NCI-H1092 (cell line): ENCODE data around the gene AQP2.

Source experiments
- DNase-seq: peaks from one replicate; lab custom pipeline; 2025; lab: John Stamatoyannopoulos, UW

AQP2 gene

DNA sequence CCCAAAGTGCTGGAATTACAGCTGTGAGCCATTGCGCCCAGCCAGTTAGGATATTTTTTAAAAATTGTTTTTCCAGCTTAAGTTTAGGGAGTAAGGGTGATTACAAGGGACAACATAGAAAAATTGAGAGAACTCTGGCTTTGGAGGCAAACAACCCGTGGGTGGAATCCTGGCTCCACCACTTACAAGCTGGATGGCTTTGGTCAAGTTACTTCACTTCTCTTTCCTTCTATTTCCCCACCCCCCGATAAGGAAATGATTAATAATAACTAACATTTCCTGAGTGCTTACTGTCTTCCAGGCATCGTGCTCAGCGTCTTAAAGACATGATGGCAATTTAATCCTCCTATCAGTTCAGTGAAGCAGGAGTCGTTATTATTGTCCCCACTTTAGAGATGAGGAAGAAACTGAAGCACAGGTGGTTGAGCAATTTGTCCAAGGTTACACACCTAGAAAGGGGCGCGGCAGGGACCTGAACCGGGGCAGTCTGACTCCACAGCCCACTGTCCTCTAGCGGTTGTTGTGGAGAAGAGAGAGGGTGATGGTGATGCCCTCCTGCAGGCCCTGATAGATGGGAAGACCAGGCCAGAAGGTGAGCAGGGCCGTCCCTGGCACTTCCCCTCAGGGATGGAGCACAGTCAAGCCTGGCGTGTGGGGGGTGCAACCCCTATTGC, 30.2 kb upstream of the AQP2 start:
- DNase-seq, result no peak

DNA sequence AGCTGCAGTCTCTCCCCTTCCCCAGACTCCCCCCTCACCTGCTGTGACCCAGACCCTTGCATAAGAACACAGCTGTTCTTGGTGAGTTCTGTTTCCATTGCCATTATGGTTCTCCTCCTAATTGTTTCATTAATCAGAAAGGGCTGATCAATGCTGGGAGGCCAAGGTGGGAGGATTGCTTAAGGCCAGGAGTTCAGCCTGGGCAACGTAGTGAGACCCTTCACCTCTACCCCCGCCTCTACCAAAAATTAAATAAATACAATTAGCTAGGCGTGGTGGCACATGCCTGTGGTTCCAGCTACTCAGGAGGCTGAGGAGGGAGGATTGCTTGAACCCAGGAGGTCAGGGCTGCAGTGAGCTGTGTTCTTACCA, 29.6 kb upstream of the AQP2 start:
- no peak for DNase-seq

DNA sequence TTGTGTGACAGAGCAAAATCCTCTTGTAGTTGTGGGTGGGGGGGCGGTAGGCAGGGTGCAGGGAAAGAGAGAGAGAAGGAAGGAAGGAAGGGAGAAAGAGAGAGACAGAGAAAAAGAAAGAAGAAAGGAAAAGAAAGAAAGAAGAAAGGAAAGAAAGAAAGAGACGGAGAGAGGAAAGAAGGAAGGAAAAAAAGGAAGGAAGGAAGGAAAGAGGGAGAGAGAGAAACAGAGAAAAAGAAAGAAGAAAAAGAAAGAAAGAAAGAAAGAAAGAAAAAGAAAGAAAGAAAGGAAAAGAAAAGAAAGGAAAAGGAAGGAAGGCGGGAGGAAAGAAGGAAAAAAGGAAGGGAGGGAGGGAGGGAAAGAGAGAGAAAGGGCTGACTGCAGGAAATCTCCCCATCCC, 29.2 kb upstream of the AQP2 start:
- DNase-seq, result no peak

DNA sequence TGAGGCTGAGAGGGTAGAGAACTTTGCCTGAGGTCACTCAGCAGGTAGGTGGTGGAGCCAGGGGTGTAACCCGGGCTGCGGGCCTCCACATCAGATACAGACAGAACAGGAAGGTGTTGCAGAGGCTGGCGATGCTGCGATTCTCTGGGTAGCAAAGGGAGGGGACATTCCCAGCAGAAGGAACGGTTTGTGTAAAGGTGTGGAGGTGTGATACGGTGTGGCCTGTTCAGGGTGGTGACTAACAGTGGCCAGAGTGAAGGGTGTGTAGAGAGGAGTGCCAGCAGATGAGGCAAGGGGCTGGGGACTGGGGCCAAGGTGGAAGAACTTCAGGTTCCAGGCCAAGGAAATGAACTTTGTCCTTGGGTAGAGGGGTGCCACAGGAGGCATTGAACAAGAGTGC, 28.6 kb upstream of the AQP2 start:
- no peak for DNase-seq

DNA sequence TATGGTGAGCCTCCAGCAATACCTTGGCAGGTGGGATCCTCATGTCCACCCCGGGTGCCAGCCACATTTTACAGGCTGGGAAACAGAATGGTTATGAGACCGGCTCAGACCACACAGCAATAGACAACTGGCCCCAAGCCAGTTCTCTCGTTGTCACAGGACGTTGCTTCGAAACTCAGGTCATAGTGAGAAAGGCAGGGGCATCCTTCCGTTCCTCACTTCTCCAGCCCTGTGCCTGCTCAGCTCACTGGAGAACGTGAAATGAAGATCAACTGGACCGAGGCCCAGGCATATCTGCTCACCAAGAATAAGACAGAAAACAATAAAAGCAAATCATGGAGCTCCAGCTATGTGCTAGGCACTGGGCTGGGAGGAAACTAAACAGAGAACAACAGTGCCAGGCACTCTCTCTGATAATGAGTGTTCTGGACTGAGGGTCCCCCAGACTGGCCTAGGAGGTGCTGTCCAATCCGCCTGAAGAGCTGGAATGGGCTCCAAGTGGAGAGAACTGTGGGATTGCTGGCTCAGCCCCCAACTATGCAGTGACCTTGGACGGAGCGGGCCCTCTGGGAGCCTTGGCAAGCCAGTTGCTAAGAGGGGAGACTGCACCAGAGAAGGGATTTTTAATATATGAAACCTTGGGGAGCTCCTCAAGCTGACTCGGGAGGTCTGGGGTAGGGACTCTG, 28.0 kb upstream of the AQP2 start:
- DNase-seq, result no peak

DNA sequence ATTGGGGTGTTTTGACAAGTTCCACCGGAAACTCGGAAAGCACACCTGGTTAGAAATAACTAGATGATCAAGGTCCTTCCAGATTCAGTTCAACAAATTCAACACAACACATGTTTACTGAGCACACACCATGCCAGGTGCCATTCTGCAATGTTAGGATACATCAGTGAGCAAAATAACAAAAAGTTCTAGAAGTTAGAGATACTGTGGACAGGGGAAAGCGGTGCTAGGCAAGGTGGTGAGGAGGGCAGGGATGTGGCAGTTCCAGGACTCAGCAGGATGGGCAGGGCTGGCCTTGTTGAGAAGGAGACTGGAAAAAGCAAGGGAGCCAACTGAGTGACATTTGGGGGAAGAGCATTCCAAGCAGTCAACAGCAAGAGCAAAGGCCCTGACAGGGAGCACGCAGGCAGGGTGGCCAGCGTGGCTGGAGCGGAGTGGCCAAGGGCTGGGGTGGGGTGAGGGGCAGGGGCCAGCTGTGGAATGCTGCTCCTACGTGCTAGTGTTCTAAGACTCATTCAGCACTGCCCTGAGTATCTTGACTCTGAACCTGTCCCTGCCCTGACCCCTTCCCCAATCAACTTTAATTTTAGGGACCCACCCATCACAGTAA, 27.4 kb upstream of the AQP2 start:
- DNase-seq, result no peak

DNA sequence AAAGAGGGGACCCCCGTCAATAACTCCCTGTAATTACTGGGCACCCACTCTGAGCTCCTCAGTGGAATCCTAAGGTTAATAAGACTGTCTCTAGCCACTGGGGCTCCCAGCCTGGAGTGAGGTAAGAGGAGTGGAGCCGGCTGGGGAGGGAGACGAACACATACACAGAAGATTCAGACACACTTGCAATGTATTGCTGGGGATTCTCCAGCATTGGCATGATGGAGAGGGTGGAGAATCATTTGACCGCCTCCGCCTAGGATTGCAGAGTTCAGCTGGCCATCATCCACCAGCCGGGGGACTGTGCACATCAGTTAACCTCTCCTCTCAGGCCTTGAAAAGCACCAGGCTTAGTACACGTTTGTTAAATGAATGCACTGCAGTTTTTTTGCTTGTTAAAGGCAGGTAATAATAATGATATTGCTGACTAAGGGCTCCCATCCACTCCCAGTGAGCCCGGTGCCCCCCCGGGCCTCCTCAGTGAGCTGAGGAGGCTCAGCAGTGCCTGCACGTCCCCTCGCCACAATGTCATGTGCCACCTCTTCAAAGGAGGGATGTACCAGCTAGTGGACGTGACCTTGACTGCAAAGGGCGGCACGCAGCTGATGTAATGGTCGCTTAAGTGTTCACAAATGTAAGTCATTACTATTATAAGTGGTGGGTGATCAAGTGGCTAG, 26.5 kb upstream of the AQP2 start:
- DNase-seq, result no peak

DNA sequence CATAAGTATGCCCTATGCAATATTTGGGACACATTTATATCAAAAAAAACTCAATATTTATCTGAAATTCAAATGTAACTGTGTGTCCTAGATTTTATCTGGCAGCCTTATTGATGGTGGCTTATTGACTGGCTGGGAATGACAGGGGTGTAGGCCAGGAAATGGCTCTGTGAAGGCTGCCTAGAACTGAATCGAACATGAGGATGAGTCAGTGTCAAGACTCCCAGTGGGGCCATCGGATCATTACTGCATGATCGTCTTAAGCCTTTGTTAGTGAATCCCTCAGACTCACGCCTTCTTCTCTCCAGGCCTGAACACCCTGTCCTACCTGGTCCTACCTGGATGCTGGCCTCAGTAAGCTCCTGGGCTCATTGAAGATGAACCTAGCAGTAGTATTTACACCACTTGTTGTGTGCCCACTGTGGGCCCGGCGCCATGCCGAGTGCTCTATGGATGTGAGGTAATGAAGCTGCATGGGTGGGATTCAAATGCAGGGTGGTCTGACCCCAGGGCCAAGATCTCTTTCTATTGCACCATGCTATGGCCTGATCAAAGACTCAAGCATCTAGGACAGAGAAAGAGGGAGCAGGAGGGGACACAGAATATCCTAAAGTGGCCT, 25.8 kb upstream of the AQP2 start:
- no peak for DNase-seq

DNA sequence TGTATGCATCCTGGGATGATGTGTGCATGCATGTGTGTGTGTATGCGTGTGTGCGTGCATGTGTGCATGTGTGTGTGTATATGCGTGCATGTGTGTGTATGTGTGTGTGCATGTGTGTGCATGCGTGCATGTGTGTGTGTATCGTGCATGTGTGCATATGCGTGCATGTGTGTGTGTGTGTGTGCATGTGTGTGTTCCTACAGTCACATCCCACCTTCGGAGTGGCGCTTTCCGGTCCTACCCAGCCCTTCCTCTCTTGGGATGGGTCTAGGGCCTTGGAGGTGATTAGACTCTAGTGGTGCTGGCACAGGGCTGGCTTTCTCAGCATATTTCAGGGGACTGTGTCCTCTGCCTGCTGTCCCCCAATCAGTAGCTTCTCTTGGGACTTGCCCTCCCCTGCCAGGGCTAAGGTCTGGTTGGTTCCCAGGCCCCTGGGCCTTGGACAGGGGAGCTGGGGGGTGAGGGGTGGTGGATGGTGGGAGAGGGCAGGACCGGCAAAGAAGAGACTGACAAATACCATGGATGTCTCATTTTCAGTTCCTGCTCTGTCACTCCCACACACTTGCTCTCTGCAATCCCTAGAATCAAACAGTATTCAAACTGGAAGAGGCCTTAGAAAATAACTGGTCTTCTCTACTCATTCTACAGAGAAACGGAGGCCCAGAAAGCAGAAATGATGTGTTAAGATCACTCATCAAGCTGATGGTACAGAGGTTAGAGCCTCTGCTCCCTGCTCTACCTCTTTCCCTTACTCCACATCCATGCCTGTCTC, 24.9 kb upstream of the AQP2 start:
- no peak for DNase-seq

DNA sequence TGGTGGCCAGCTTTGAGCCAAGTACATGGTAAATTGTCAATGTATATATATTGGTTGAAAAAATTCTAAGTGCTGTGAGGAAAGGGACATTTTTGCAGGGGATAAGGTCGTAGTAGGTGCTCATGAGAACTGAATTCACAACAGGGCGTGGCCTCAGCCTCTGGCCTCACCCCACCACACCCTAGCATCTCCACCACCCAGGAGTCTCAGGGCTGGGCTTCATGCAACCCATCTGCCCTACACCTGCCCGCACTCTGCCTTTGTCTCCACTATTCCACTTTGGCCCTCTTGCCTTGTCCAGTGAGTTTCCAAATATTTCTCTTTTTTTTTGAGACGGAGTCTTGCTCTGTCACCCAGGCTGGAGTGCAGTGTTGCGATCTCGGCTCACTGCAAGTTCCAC, 22.1 kb upstream of the AQP2 start:
- DNase-seq, result no peak

DNA sequence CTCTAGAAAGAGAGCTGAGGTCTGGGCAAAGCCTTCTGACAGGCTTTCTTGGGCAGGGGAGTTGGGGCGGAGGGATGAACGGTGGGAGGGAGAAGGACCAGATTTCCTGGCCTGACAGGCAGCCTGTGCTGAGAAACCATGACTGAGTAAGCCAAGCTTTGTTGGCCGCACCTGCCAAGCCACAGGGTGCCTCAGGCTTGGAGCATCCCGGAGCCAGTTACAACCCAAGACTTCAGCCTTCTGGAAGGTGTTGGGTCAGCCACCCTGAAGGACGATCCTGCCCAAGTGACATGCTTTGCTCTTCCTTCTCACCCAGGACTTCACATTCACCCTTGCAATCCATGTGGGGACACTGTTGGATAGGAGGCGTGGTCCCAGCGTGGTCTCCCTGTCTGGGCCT, 21.0 kb upstream of the AQP2 start:
- no peak for DNase-seq

DNA sequence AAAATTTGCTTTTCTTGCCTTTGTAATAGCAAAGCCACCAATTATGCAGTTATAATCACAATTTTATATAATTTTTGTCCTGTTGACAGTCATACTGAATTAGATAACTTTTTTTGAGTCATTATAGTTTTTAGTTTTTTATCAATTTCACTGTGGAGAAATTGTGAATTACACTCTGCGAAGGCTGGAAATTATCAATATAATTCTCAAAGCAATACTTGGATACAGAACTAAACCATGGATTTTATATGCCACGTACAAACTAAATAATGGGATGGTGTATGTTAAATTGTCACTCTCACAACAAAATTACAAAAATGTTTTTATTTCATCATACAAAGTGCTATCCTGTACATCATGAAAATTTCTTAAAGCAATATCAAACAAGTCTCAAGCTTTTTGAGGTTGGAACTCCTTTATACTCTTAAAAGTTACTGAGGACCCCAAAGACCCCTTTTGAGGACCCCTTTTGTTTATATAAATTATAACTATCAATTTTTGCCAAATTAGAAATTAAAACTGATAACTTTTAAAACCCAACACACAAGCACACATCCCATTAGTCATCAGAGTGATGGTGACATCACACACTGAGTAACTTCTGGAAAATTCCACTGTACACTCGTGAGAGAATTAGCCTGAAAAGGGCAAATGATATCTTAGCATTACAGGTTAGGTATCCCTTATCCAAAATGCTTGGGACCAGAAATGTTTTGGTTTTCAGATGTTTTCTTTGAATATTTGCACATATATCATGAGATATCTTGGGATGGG, 19.8 kb upstream of the AQP2 start:
- DNase-seq, result no peak

DNA sequence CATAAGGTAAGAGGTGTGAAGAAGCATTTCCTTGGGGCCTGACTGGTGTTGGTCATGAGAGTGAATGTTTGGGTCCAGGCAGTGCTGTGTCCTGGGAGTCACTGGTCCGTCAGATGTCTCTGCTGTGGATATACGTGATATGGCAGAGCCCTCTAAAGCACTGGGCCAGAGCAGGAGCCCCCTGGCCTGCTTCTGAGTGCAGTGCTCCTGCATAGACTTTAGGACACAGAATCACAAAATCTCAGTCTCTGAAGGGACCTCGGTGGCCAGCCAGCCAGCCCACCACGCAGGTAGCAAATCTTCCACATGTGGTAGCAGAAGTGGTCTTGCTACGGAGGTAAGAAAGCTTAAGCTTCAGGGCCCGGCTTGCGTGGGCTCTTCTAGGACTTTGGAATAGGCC, 18.5 kb upstream of the AQP2 start:
- DNase-seq, result no peak

DNA sequence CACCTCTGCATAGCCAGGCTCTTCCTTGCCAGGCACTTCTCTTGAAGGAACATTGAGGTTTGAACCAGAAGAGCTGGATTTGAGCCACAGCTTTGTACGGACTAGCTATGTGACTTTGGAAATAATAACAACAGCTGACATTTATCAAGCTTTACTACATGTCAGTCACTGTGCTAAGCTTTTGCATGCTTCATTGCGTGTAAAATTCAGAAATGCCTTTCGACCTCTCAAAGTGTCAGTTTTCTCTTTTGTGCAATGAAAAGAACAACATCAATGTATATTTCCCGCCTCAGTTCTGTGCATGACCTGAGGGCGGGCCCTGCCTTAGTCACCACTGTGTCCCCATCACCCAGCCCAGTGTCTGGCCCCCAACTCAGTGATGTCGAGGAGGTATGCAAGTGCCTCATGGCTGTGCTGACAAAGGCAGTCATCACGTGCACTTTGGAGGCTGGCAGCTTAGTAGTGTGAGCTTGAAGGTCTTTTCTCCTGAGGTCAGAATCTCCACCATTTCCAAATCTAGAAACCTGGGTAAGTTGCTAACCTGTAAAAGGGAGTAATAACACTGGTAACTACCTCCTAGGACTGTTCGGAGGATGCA, 17.9 kb upstream of the AQP2 start:
- no peak for DNase-seq

DNA sequence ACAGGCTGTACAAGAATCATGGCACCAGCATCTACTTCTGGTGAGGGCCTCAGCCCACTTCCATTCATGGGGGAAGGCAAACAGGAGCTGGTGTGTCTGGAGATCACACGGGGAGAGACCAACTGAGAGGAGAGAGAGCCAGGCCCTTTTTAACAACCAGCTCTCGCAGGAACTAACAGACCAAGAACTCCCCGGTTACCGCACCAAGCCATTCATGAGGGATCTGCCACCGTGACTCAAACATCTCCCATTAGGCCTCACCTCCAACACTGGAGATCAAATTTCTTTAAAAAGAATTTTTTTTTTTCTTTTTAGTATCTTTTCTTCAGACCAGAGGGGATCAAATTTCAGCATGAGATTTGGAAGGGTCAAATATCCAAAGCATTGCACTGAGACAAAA, 16.7 kb upstream of the AQP2 start:
- DNase-seq, result no peak

DNA sequence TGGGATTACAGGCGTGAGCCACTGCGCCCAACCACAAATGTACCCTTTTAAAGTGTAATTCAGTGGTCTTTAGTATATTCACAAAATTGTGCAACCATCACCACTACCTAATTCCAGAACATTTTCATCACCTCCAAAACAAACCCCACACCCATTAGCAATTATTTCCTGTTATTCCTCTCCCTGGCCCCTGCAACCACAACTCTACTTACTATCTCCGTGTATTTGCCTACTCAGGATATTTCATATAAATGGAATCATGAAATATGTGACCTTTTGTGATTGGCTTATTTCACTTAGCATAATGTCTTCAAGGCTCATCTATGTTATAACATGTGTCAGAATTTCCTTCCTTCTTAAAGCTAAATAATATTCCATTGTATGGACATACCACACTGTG, 16.0 kb upstream of the AQP2 start:
- no peak for DNase-seq

DNA sequence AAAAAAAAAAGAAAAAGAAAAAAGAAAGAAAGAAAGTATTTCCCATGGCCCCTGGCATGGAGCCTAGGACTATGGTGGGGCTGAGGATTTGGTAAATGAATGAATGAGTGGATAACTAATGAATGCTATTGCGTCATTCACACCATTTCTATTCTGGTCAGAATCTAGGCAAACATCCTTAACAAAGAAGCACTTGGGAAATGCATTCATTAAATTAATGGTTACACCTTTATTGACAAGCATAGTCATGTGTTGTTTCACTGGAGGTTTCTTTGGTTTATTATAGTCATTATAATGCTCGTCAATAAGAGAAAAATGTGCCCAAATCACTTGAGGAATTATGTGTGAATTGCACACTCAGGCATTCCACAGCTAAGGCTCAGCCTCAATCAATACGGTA, 13.6 kb upstream of the AQP2 start:
- DNase-seq, result no peak

DNA sequence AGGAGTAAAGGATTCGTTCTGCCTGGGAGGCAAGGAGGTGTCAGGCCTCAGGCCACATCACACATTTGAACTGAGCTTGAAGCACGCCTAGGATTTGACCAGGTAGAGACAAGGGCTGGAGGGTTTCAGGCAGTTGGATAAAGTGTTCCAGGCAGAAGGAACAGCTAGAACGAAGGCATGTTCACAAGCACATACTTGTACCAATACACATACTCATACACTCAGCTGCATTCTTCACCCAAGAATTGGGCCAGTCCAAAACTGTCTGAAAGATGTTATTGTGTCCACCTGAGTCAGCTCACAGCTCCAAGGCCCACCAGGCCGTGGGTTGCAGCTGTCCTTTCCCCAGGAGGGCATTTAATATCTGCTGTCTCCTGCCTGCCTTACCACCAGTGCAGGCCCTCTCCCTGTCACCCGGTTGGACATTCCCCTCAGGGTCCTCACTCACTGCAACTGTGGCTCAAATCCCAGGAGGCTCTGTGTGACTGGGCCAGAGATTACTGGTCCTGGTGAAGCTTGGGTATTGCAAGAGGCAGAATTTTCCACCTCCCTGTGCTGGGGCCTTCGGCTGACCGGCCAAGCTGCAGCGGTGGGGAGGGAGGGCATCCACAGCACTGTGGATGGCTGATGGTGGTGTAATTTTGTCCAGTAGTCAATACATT, 12.8 kb upstream of the AQP2 start:
- no peak for DNase-seq

DNA sequence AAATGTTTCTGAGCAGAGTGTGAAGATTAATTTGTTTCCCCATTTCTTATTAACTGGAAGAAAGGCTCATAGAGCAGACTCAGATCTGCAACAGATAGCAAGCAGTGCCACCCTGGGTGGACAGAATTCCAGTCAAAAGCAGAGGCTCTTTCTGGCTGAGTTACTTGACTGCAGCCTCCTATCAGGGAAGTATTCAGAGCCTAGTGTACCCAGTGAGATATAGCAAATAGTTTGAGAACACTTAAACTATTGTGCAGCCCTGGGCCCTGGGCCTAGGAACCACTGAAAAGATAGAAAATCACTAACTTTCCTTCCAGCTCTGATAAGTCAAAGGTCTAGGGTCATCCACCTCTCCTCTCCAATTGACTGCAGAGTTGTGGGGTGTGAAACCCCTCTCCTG, 11.2 kb upstream of the AQP2 start:
- DNase-seq, result no peak

DNA sequence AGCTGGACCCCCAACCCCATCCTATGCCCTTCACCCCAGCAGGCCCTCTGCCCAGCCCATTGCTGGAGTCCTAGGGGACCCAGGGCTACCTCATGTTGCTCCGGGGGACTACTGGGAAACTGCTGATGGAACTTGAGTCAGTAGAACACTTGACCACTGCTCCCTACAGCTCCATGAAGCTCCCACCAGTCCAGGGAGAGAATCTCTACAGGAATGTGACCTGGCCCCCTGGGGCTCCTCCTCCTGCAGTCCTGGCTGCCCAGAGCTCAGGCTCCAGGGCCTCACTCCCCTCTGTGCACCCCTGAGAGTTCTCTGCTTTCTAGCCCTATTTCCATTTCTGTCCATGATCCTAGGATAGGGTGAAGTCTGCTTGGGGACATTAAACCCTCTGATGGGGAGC, 10.8 kb upstream of the AQP2 start:
- DNase-seq, result no peak
